Upper lobe of left lung (tissue), 6 donors: ENCODE measurements around the gene ZNF200. TPM values are rescaled to one million over a fixed set of nuclear protein-coding genes. Genes with fewer than 3 reads are reported as not detected.
"Not testable (repeated sequence)": the region's sequence is repeated elsewhere in the genome, so short reads cannot be mapped to it uniquely, and the experiment has no call there.

Experiments used
- ATAC-seq, 2 donors: fragments of 200-7000 bp; cut with Tn5 transposase; one replicate each; pipeline ENCODE4 v1.9.1; 2022; ENCODE audit warnings: mild to moderate bottlenecking in 2 of 2, moderate library complexity in 2 of 2; ENCODE audit not compliant: low FRiP score in 2 of 2
- DNase-seq, 2 donors: peaks; one replicate each; pipeline ENCODE4 v3.0.0-alpha.2; 2019 to 2020
- H3K27ac ChIP-seq, 4 donors: fragments of 200-600 bp; sonication (generic); one replicate each; pipeline ENCODE4 v1.5.1; 2016 to 2019
- H3K27me3 ChIP-seq, 4 donors: fragments of 200-600 bp; sonication (generic); one replicate each; pipeline ENCODE4 v1.5.1; 2017 to 2019
- H3K36me3 ChIP-seq, 4 donors: fragments of 200-600 bp; sonication (generic); one replicate each; pipeline ENCODE4 v1.5.1; 2016 to 2019
- H3K4me1 ChIP-seq, 4 donors: fragments of 200-600 bp; sonication (generic); one replicate each; pipeline ENCODE4 v1.5.1; 2018 to 2019
- H3K4me3 ChIP-seq, 4 donors: fragments of 200-600 bp; sonication (generic); one replicate each; pipeline ENCODE4 v1.5.1; 2017 to 2019; ENCODE audit warnings: mild to moderate bottlenecking in 2 of 4, moderate library complexity in 1 of 4
- H3K9me3 ChIP-seq, 4 donors: fragments of 200-600 bp; sonication (generic); one replicate each; pipeline ENCODE4 v1.5.1; 2018 to 2019
- CTCF ChIP-seq, 6 experiments: fragments of 450-650 bp in 4 of 6; fragments of 200-600 bp in 2 of 6; sonication (generic) in 2 of 6; IDR thresholded peaks; one replicate each; pipeline ENCODE4 v1.5.1; 2016 to 2019; ENCODE audit warnings: antibody characterized with exemption in 6 of 6
- EP300 ChIP-seq, 4 donors: sonication (generic); formaldehyde crosslinking; IDR thresholded peaks; one replicate each; pipeline ENCODE4 v1.5.1; 2017; ENCODE audit warnings: antibody characterized with exemption in 4 of 4, control low read depth in 2 of 4
- POLR2A ChIP-seq, 4 donors: fragments of 450-650 bp; IDR thresholded peaks; one replicate each; pipeline ENCODE4 v1.5.1; 2016 to 2017; ENCODE audit warnings: antibody characterized with exemption in 4 of 4, mild to moderate bottlenecking in 2 of 4
- POLR2AphosphoS5 ChIP-seq, 2 donors: sonication (generic); formaldehyde crosslinking; IDR thresholded peaks; one replicate each; pipeline ENCODE4 v1.5.1; 2017; ENCODE audit warnings: antibody characterized with exemption in 2 of 2
- WGBS, 2 donors: methylation state at CpG; one replicate each; pipeline ENCODE4 v1.1.5; 2017 to 2018; 5-methylcytosine and 5-hydroxymethylcytosine counted together
- total RNA-seq, 6 donors: library from RNA; depleted of rRNA in 4 of 6; stranded (reverse); fragments of >200 nt in 4 of 6; gene quantifications; one replicate each; pipeline versions ENCODE4 v1.1.0 to v1.2.1, GENCODE V29; 2016 to 2021
- donor health status: DM: no; HTN: no; CAD: no; lungs with moderate emphysema.
- donor health status: DM: no; HTN: yes; CAD: no; lungs with severe emphysema.

Gene ZNF200
- total RNA-seq, 6 donors from 2014 or later = 6.4 to 9.5 (median 7.8) TPM

GRCh38 chr16:3202903-3203539 lies 31.9 kb downstream of the ZNF200 start:
- WGBS, 2 donors = 62 to 69% methylated on average over 5 to 6 of the region's 6 CpGs
- Histone ChIP-seq H3K4me1 (no peaks in the 10 kb centered on the region), H3K27ac (no peak overlapping the region), H3K27me3 (no peaks in the 10 kb centered on the region), H3K4me3 (no peak overlapping the region), H3K36me3 (no peaks in the 10 kb centered on the region), H3K9me3 (peaks cover 8 to 25% (median 13%) of the 10 kb centered on the region in 4 donors)
- ATAC-seq = no peak
- TF ChIP-seq POLR2A (IDR thresholded peaks at IDR 0.05) (no peak), POLR2AphosphoS5 (IDR thresholded peaks at IDR 0.05) (no peak), EP300 (IDR thresholded peaks at IDR 0.05) (no peak), CTCF (IDR thresholded peaks at IDR 0.05) (no peak)
- DNase-seq = no peak

- Histone ChIP-seq H3K9me3 (no peaks in the 10 kb centered on the region), H3K4me3 (no peak overlapping the region), H3K27ac (no peak overlapping the region), H3K36me3 (no peaks in the 10 kb centered on the region), H3K27me3 (peaks cover 0 to 4% (median 2%) of the 10 kb centered on the region in 4 donors), H3K4me1 (no peaks in the 10 kb centered on the region)
- WGBS, 2 donors = 71 to 79% methylated on average over 13 of the region's 13 CpGs
- no peak for DNase-seq
- ATAC-seq = no peak
- TF ChIP-seq EP300 (IDR thresholded peaks at IDR 0.05) (no peak), POLR2A (IDR thresholded peaks at IDR 0.05) (no peak), CTCF (IDR thresholded peaks at IDR 0.05) (no peak), POLR2AphosphoS5 (IDR thresholded peaks at IDR 0.05) (no peak)
These were observed 36.5 kb downstream of the ZNF200 start for GRCh38 chr16:3198334-3199072.

- H3K4me1 ChIP-seq, H3K9me3 ChIP-seq, H3K27ac ChIP-seq, DNase-seq, ATAC-seq, H3K36me3 ChIP-seq, H3K4me3 ChIP-seq: not testable (repeated sequence)
- 65 to 77% methylated on average over 3 of the region's 3 CpGs for WGBS, 2 donors
- H3K27me3 ChIP-seq = peaks cover 0 to 11% (median 5%) of the 10 kb centered on the region in 4 donors
These were observed 37.1 kb downstream of the ZNF200 start for GRCh38 chr16:3197694-3198333.

GRCh38 chr16:3195975-3196374 lies 39.0 kb downstream of the ZNF200 start:
- WGBS, 2 donors = 55 to 67% methylated on average over 7 to 10 of the region's 10 CpGs
- TF ChIP-seq POLR2A (IDR thresholded peaks at IDR 0.05) (no peak), POLR2AphosphoS5 (IDR thresholded peaks at IDR 0.05) (no peak), EP300 (IDR thresholded peaks at IDR 0.05) (no peak), CTCF (IDR thresholded peaks at IDR 0.05) (no peak)
- Histone ChIP-seq H3K4me1 (no peaks in the 10 kb centered on the region), H3K27ac (no peak overlapping the region), H3K36me3 (no peaks in the 10 kb centered on the region), H3K9me3 (peaks cover 0 to 6% (median 0%) of the 10 kb centered on the region in 4 donors), H3K4me3 (no peak overlapping the region), H3K27me3 (peaks cover 1 to 29% (median 23%) of the 10 kb centered on the region in 4 donors)
- DNase-seq (no peak), ATAC-seq (no peak)

DNA sequence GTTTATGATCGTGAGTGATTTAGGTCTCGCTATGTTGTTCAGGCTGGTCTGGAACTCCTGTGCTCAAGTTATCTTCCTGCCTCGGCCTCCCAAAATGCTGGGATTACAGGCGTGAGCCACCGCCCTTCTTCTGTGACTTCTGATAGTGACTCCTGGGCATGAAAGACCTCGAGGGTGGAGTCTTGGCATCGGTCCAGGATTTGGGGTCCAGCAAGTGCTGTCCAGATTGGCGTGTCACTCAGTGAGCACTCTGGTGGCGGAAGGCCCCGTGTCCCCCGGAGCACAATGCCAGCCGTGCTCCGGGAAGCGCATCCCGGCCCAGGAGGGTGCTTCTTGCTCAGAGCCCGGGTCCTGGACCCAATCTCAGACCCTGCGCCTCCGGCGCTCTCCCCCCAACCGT lies 40.2 kb downstream of the ZNF200 start:
- H3K4me1 ChIP-seq = peaks cover 0 to under 1% (median 0%) of the 10 kb centered on the region in 4 donors
- peaks cover 0 to 6% (median 0%) of the 10 kb centered on the region in 4 donors for H3K9me3 ChIP-seq
- ATAC-seq (no peak), DNase-seq (no peak)
- H3K27me3 ChIP-seq = peaks cover 1 to 40% (median 29%) of the 10 kb centered on the region in 4 donors
- H3K27ac ChIP-seq = no peak overlapping the region
- H3K36me3 ChIP-seq = no peaks in the 10 kb centered on the region
- H3K4me3 ChIP-seq = no peak overlapping the region
- 79 to 82% methylated on average over 17 of the region's 20 CpGs for WGBS, 2 donors
- TF ChIP-seq POLR2A (IDR thresholded peaks at IDR 0.05) (no peak), EP300 (IDR thresholded peaks at IDR 0.05) (no peak), CTCF (IDR thresholded peaks at IDR 0.05) (no peak), POLR2AphosphoS5 (IDR thresholded peaks at IDR 0.05) (no peak)
